Endothelial cell (in vitro differentiated cells): ENCODE measurements around the gene EDRF1. TPM values are rescaled to one million over a fixed set of nuclear protein-coding genes. Genes with fewer than 3 reads are reported as not detected.

ENCODE experiments used
- DNase-seq: peaks from one replicate; pipeline ENCODE4 v3.0.0; 2021; ENCODE audit warnings: low spot score
- H3K27ac Mint-ChIP-seq: one replicate; pipeline ENCODE4 v1.8.0; 2021; ENCODE audit warnings: mixed read lengths, inconsistent platforms; ENCODE audit not compliant: unreplicated experiment
- H3K27me3 Mint-ChIP-seq: one replicate; pipeline ENCODE4 v1.8.0; 2021; ENCODE audit warnings: mild to moderate bottlenecking, moderate library complexity, mixed read lengths, inconsistent platforms; ENCODE audit not compliant: unreplicated experiment
- H3K36me3 Mint-ChIP-seq: one replicate; pipeline ENCODE4 v1.8.0; 2021; ENCODE audit warnings: mild to moderate bottlenecking, low read depth, mixed read lengths, inconsistent platforms; ENCODE audit not compliant: unreplicated experiment
- H3K4me1 Mint-ChIP-seq: one replicate; pipeline ENCODE4 v1.8.0; 2021; ENCODE audit warnings: mild to moderate bottlenecking, mixed read lengths, inconsistent platforms; ENCODE audit not compliant: unreplicated experiment
- H3K4me3 Mint-ChIP-seq: one replicate; pipeline ENCODE4 v1.8.0; 2021; ENCODE audit warnings: mild to moderate bottlenecking, mixed read lengths, inconsistent platforms; ENCODE audit not compliant: unreplicated experiment
- H3K9me3 Mint-ChIP-seq: one replicate; pipeline ENCODE4 v1.8.0; 2021; ENCODE audit warnings: mixed read lengths, inconsistent platforms; ENCODE audit not compliant: unreplicated experiment
- CTCF ChIP-seq: fragments of 200-600 bp; sonication (generic); IDR thresholded peaks from one replicate; pipeline ENCODE4 v1.5.0; 2021; ENCODE audit warnings: antibody characterized with exemption; ENCODE audit not compliant: unreplicated experiment
- total RNA-seq: library from RNA; stranded (reverse); fragmentation: NEBNext Ultra II Directional; extraction: Animal tissue kit (Norgen Biotek cat#: 25700); gene quantifications from one replicate; pipeline ENCODE4 v1.2.1, GENCODE V29; 2021; ENCODE audit not compliant: unreplicated experiment

The EDRF1 gene
- total RNA-seq, 1 donor from 2014 or later: 29.2 TPM

GRCh38 chr10:125762692-125763648 lies 43.5 kb downstream of the EDRF1 start:
- Mint-ChIP-seq H3K27me3 (peaks cover under 1% of the 10 kb centered on the region), H3K27ac (peak overlapping the region; percentile 82), H3K36me3 (peaks cover 8% of the 10 kb centered on the region), H3K4me1 (peaks cover 13% of the 10 kb centered on the region), H3K4me3 (no peak overlapping the region), H3K9me3 (no peaks in the 10 kb centered on the region)
- no peak for DNase-seq
- no peak for TF ChIP-seq CTCF

- H3K9me3 Mint-ChIP-seq: no peaks in the 10 kb centered on the region
These were observed 46.3 kb downstream of the EDRF1 start for GRCh38 chr10:125765835-125766234.

GRCh38 chr10:125766511-125766910 lies 47.0 kb downstream of the EDRF1 start:
- Mint-ChIP-seq H3K27me3 (peaks cover 1% of the 10 kb centered on the region), H3K36me3 (peaks cover 8% of the 10 kb centered on the region), H3K4me3 (no peak overlapping the region), H3K27ac (no peak overlapping the region), H3K9me3 (no peaks in the 10 kb centered on the region), H3K4me1 (peaks cover 9% of the 10 kb centered on the region)
- TF ChIP-seq CTCF: no peak
- DNase-seq: no peak

More at GRCh38 chr10:125765835-125766234, 46.3 kb downstream of the EDRF1 start:
- H3K27me3 Mint-ChIP-seq: peaks cover 1% of the 10 kb centered on the region
- no peak overlapping the region for H3K4me3 Mint-ChIP-seq
- peaks cover 9% of the 10 kb centered on the region for H3K4me1 Mint-ChIP-seq
- no peak for DNase-seq
- no peak for TF ChIP-seq CTCF
- H3K36me3 Mint-ChIP-seq: peaks cover 8% of the 10 kb centered on the region
- H3K27ac Mint-ChIP-seq: peak overlapping the region; percentile 13

- Mint-ChIP-seq H3K4me1 (no peaks in the 10 kb centered on the region), H3K27me3 (peaks cover 1% of the 10 kb centered on the region), H3K27ac (no peak overlapping the region), H3K9me3 (no peaks in the 10 kb centered on the region), H3K4me3 (no peak overlapping the region), H3K36me3 (peaks cover 8% of the 10 kb centered on the region)
- no peak for DNase-seq
- no peak for TF ChIP-seq CTCF
These were observed 48.8 kb downstream of the EDRF1 start for GRCh38 chr10:125768219-125768855.

- no peaks in the 10 kb centered on the region for H3K9me3 Mint-ChIP-seq
These were observed 49.7 kb downstream of the EDRF1 start for GRCh38 chr10:125769175-125769574.

More at GRCh38 chr10:125769175-125769574, 49.7 kb downstream of the EDRF1 start:
- no peaks in the 10 kb centered on the region for H3K4me1 Mint-ChIP-seq
- H3K27me3 Mint-ChIP-seq: peaks cover 1% of the 10 kb centered on the region
- H3K4me3 Mint-ChIP-seq: no peak overlapping the region
- no peak for DNase-seq
- no peak for TF ChIP-seq CTCF
- peaks cover 8% of the 10 kb centered on the region for H3K36me3 Mint-ChIP-seq
- H3K27ac Mint-ChIP-seq: no peak overlapping the region
